Mesendoderm (in vitro differentiated cells): ENCODE results near the gene ARSJ.
"Not testable (repeated sequence)": the region's sequence is repeated elsewhere in the genome, so short reads cannot be mapped to it uniquely, and the experiment has no call there.

Experiments
- DNase-seq: peaks from one replicate; pipeline ENCODE4 v3.0.0; 2013
- H2AK5ac ChIP-seq: 2 replicates; pipeline ENCODE4 v1.6.1; 2013; ENCODE audit warnings: low read length, inconsistent platforms
- H2BK120ac ChIP-seq: 2 replicates; pipeline ENCODE4 v1.6.1; 2013; ENCODE audit warnings: low read depth, mild to moderate bottlenecking, low read length, moderate library complexity, mixed read lengths
- H2BK15ac ChIP-seq: replicated peaks from 2 replicates; pipeline ENCODE4 v1.6.1; 2013; ENCODE audit warnings: low read depth, mild to moderate bottlenecking, moderate library complexity
- H2BK5ac ChIP-seq: 2 replicates; pipeline ENCODE4 v1.6.1; 2013; ENCODE audit warnings: low read length, inconsistent platforms
- H3K18ac ChIP-seq: 2 replicates; pipeline ENCODE4 v1.6.1; 2013; ENCODE audit warnings: mild to moderate bottlenecking, low read length, mixed read lengths
- H3K23ac ChIP-seq: one replicate; pipeline ENCODE4 v1.6.1; 2013; ENCODE audit warnings: low read length
- H3K27ac ChIP-seq: 2 replicates; pipeline ENCODE4 v1.5.1; 2013; ENCODE audit warnings: low read depth, mild to moderate bottlenecking, inconsistent platforms, low read length, moderate library complexity
- H3K27me3 ChIP-seq: 2 replicates; pipeline ENCODE4 v1.6.1; 2013; ENCODE audit warnings: low read length, control low read depth, mild to moderate bottlenecking, inconsistent platforms; ENCODE audit not compliant: insufficient read depth, poor library complexity
- H3K36me3 ChIP-seq: 2 replicates; pipeline ENCODE4 v1.6.1; 2013; ENCODE audit warnings: low read length, inconsistent platforms; ENCODE audit not compliant: control insufficient read depth, insufficient read depth
- H3K4ac ChIP-seq: one replicate; pipeline ENCODE4 v1.6.1; 2013; ENCODE audit warnings: low read depth, mild to moderate bottlenecking, low read length, moderate library complexity
- H3K4me1 ChIP-seq: 2 replicates; pipeline ENCODE4 v1.6.1; 2013; ENCODE audit warnings: low read depth, low read length, inconsistent platforms; ENCODE audit not compliant: control insufficient read depth
- H3K4me2 ChIP-seq: 2 replicates; pipeline ENCODE4 v1.6.1; 2013; ENCODE audit warnings: low read length
- H3K4me3 ChIP-seq: 2 replicates; pipeline ENCODE4 v1.5.1; 2013; ENCODE audit warnings: mild to moderate bottlenecking, low read length
- H3K56ac ChIP-seq: one replicate; pipeline ENCODE4 v1.6.1; 2013; ENCODE audit warnings: low read length
- H3K79me1 ChIP-seq: 2 replicates; pipeline ENCODE4 v1.6.1; 2013; ENCODE audit warnings: low read length, inconsistent platforms
- H3K79me2 ChIP-seq: 2 replicates; pipeline ENCODE4 v1.6.1; 2013; ENCODE audit warnings: mild to moderate bottlenecking, low read length; ENCODE audit not compliant: control insufficient read depth, insufficient read depth
- H3K9ac ChIP-seq: 2 replicates; pipeline ENCODE4 v1.6.1; 2013; ENCODE audit warnings: low read length, inconsistent platforms
- H4K5ac ChIP-seq: one replicate; pipeline ENCODE4 v1.6.1; 2013; ENCODE audit warnings: low read length
- H4K8ac ChIP-seq: one replicate; pipeline ENCODE4 v1.6.1; 2013; ENCODE audit warnings: low read depth, mild to moderate bottlenecking, control low read depth, low read length, moderate library complexity
- WGBS: extraction: QIAGEN DNeasy Blood & Tissue Kit; methylation state at CpG from one replicate; pipeline ENCODE4 v1.1.7; 2013; ENCODE audit warnings: low lambda C conversion rate, missing lambda C conversion rate; ENCODE audit not compliant: insufficient coverage; ENCODE audit errors: extremely low coverage; 5-methylcytosine and 5-hydroxymethylcytosine counted together

Gene ARSJ

DNA sequence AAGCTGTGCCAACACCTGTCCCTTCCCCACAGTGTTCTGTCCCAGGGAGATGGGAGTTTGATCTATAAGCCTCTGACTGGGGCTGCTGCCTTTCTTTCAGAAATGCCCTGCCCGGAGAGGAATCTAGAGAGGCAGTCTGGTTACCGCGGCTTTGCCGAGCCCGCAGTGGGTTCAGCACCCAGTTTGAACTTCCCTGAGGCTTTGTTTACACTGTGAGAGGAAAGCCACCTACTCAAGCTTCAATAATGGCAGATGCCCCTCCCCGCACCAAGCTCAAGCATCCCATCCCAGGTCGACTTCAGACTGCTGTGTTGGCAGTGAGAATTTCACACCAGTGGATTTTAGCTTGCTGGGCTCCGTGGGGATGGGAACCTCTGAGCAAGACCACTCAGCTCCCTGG lies 33.3 kb upstream of the ARSJ start:
- WGBS, result no CpG with 5 or more reads among the region's 8 CpGs
- no peak for DNase-seq
- H3K27me3 ChIP-seq, result no peaks in the 10 kb centered on the region
- no peak overlapping the region for H3K4me2 ChIP-seq
- no peaks in the 10 kb centered on the region for H3K79me2 ChIP-seq
- H3K79me1 ChIP-seq, result no peaks in the 10 kb centered on the region
- H3K4me1 ChIP-seq, result no peaks in the 10 kb centered on the region
- no peak overlapping the region for H3K4ac ChIP-seq
- H3K27ac ChIP-seq, result no peak overlapping the region
- no peak overlapping the region for H2BK120ac ChIP-seq
- H3K9ac ChIP-seq, result no peak overlapping the region
- no peak overlapping the region for H3K23ac ChIP-seq
- H3K4me3 ChIP-seq, result no peak overlapping the region
- no peak overlapping the region for H3K18ac ChIP-seq
- H4K8ac ChIP-seq, result no peak overlapping the region
- H3K36me3 ChIP-seq, result no peaks in the 10 kb centered on the region
- no peak overlapping the region for H3K56ac ChIP-seq
- H2BK5ac ChIP-seq, result no peak overlapping the region
- H4K5ac ChIP-seq, result no peak overlapping the region
- H2BK15ac ChIP-seq, result no peak overlapping the region
- no peak overlapping the region for H2AK5ac ChIP-seq

DNA sequence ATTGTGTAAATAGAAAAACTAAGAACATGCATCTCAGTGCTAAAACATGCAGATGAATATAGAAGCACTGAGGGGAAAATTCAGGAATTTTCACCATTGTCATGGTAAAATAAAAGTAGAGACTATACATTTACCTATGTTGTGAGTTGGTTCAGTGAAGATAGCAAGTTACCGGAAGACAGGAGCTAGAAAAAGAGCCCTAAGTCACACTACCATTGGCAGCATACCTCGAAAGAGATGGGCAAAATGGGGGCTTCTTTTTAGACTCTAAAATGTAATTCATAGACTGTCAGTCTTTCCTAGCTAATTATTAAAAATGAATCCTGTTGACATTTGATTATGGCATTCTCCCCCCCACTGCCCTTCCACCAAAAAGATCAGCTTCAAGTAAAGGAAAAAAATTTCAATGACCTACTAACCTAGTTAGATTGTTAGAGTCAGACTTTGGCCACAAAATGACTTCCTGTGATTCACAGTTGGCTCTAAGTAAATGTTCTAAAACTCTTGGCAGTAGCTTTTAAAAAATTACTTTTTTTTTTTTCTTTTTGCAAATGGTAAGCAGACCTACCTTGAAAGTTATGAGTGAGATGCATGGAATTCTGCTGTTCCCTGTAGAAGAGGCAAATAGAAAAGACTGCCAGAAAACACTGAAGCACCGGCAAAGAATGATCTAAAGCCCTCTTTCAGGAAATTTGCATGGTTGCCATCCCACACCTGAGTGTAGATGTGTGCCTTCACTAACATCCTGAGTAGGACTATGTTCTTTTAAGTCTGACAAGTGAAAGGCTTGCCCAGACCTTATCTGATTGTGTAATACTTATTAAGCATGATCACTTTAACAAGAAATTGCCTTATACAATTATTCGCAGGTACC lies 26.4 kb upstream of the ARSJ start:
- Histone ChIP-seq H3K79me1 (no peaks in the 10 kb centered on the region), H3K36me3 (no peaks in the 10 kb centered on the region), H4K5ac (no peak overlapping the region), H3K79me2 (no peaks in the 10 kb centered on the region), H3K18ac (no peak overlapping the region), H3K4me2 (no peak overlapping the region), H2BK15ac (no peak overlapping the region), H3K4me3 (no peak overlapping the region), H2BK120ac (no peak overlapping the region), H3K27me3 (no peaks in the 10 kb centered on the region), H3K56ac (no peak overlapping the region), H3K23ac (no peak overlapping the region), H3K4me1 (no peaks in the 10 kb centered on the region), H2AK5ac (no peak overlapping the region), H2BK5ac (no peak overlapping the region), H3K4ac (no peak overlapping the region), H4K8ac (no peak overlapping the region), H3K9ac (no peak overlapping the region), H3K27ac (no peak overlapping the region)
- WGBS, result no CpG with 5 or more reads among the region's 4 CpGs
- no peak for DNase-seq

DNA sequence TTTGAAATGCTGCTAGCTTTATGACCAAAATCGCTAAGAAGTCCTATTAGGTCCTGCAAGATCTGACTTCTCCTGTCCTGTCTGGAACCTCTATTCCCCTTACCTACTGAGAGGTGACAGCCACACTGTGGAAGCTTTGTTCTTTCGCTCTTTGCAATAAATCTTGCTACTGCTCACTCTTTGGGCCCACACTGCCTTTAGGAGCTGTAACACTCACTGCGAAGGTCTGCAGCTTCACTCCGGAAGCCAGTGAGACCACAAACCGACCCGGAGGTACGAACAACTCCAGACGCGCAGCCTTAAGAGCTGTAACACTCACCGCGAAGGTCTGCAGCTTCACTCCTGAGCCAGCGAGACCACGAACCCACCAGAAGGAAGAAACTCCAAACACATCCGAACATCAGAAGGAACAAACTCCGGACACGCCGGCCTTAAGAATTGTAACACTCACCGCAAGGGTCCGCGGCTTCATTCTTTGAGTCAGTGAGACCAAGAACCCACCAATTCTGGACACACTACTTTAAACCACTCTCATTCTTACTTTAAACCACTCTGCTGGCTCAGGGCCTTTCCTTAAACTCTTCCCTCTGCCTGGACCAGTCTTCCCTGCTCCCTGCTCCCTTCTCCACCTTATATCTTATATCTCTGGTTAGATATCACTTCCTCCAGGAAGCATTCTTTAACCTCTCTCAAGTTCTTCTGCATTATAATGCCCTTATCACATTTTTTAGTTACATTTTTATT lies 25.2 kb upstream of the ARSJ start:
- WGBS, result no CpG with 5 or more reads among the region's 20 CpGs
- H4K8ac ChIP-seq, H3K4me2 ChIP-seq, H3K9ac ChIP-seq, H3K56ac ChIP-seq, H3K23ac ChIP-seq, H4K5ac ChIP-seq, H3K79me1 ChIP-seq, DNase-seq, H3K36me3 ChIP-seq, H2BK5ac ChIP-seq, H3K27ac ChIP-seq, H3K4ac ChIP-seq, H3K79me2 ChIP-seq, H3K4me1 ChIP-seq, H3K27me3 ChIP-seq, H2BK15ac ChIP-seq, H2AK5ac ChIP-seq, H3K4me3 ChIP-seq, H3K18ac ChIP-seq, H2BK120ac ChIP-seq: not testable (repeated sequence)

DNA sequence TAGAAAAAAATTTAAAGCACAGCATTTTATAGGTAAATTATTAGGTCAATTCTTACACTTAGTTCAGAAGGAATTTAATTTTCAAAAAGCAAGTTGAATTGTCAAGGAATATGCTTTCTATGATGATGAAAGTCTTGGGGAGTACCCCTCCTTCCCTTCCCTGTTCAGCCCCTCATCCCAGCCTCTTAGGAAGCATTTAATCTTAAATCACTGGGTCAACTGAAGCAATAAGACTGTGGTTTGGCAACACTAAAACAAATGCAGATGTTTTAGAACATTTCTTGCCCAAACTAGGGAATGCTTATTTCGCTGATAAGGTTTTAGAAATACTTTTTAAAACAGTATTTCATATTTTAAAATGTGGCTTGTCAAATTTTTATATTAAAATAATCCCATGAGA lies 19.1 kb upstream of the ARSJ start:
- Histone ChIP-seq H2BK5ac (no peak overlapping the region), H3K27ac (no peak overlapping the region), H3K4me2 (no peak overlapping the region), H3K18ac (no peak overlapping the region), H4K8ac (no peak overlapping the region), H3K9ac (no peak overlapping the region), H3K79me2 (no peaks in the 10 kb centered on the region), H3K23ac (no peak overlapping the region), H2BK15ac (no peak overlapping the region), H3K4me3 (no peak overlapping the region), H3K4ac (no peak overlapping the region), H3K4me1 (no peaks in the 10 kb centered on the region), H3K79me1 (no peaks in the 10 kb centered on the region), H2AK5ac (no peak overlapping the region), H2BK120ac (no peak overlapping the region), H3K36me3 (no peaks in the 10 kb centered on the region), H3K56ac (no peak overlapping the region), H4K5ac (no peak overlapping the region), H3K27me3 (no peaks in the 10 kb centered on the region)
- WGBS, result no CpG with 5 or more reads among the region's 1 CpG
- no peak for DNase-seq

DNA sequence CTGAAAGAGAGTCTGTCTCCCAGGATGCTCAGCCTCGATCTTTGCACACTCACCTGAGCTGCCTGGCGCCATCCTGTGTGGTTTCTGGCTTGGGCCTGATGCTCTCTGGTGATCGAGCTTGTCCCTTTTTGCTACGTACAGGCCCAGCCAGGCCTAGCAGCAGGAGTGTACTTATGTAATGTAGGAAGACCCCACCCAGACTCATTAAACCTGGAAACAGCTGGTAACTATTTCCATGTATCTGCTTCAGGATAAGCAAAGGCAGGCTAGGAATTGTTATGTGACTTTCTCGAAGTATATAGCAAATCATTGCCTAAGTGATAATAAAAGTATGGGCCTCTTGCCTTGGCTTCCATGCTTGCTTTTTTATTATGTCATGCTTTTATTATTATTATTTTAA lies 18.6 kb upstream of the ARSJ start:
- no peak for DNase-seq
- Histone ChIP-seq H3K79me1 (no peaks in the 10 kb centered on the region), H3K4me2 (no peak overlapping the region), H3K27me3 (no peaks in the 10 kb centered on the region), H3K4me1 (no peaks in the 10 kb centered on the region), H4K5ac (no peak overlapping the region), H3K23ac (no peak overlapping the region), H3K27ac (no peak overlapping the region), H2BK15ac (no peak overlapping the region), H2BK120ac (no peak overlapping the region), H3K18ac (no peak overlapping the region), H3K79me2 (no peaks in the 10 kb centered on the region), H4K8ac (no peak overlapping the region), H3K4ac (no peak overlapping the region), H3K36me3 (no peaks in the 10 kb centered on the region), H3K56ac (no peak overlapping the region), H2AK5ac (no peak overlapping the region), H3K4me3 (no peak overlapping the region), H3K9ac (no peak overlapping the region), H2BK5ac (no peak overlapping the region)
- WGBS, result no CpG with 5 or more reads among the region's 5 CpGs
